BE2C (cell line): ENCODE measurements around the gene TBC1D4.
"Not testable (repeated sequence)": the region's sequence is repeated elsewhere in the genome, so short reads cannot be mapped to it uniquely, and the experiment has no call there.

Source experiments
- DNase-seq: peaks from one replicate; pipeline ENCODE4 v3.0.0-alpha.2; 2020
- H3K27me3 ChIP-seq: fragments of 250-450 bp; sonication (Bioruptor Pico); 2 replicates; pipeline ENCODE4 v1.5.1; 2020; ENCODE audit warnings: mild to moderate bottlenecking
- H3K36me3 ChIP-seq: fragments of 250-450 bp; sonication (Bioruptor Pico); 2 replicates; pipeline ENCODE4 v1.5.1; 2020; ENCODE audit warnings: mild to moderate bottlenecking
- H3K4me1 ChIP-seq: fragments of 250-450 bp; sonication (Bioruptor Pico); 2 replicates; pipeline ENCODE4 v1.5.1; 2020
- H3K4me3 ChIP-seq: 2 replicates; pipeline ENCODE4 v1.5.1; 2011; ENCODE audit warnings: low read depth, low read length
- H3K9me3 ChIP-seq: fragments of 250-450 bp; sonication (Bioruptor Pico); 2 replicates; pipeline ENCODE4 v1.5.1; 2020
- TF ChIP-seq, protein P1 (sequence below): IDR thresholded peaks from 2 replicates; pipeline ENCODE4 v1.5.1; 2012; ENCODE audit warnings: mild to moderate bottlenecking, low read depth, low read length

The TBC1D4 gene

DNA sequence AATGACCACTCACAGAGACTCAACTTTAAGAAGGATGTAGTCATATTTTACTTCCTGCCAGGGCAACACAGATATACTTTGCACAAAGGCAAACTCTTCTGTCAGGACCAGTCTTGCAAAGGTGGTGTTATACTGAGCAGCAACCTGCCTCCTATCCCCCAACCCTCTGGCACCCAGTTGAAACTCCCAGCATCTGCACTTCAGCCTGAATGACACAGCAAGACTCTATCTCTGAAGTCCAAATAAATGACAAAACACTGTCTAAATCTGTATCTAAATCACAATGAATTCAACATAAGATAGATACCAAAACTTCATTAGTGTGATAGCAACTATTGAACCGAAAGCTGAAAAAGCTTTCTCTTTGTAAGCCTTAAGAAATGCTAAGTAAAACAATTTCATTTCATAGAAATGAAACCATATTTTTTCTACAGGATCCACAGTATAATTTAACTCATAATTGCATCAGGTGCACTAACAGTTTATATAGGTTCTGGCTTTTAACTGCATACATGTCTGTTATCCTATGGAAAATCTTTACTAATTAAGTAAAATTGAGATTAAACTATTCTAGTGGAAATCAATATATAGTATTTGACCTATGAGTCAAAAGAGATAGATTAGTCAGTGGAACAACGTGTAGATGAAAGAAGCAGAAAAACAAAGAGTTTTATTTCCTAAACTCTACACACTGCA lies 163.7 kb downstream of the TBC1D4 start:
- DNase-seq: no peak
- Histone ChIP-seq H3K9me3 (no peaks in the 10 kb centered on the region), H3K4me3 (no peak overlapping the region), H3K36me3 (peaks cover 10% of the 10 kb centered on the region), H3K27me3 (no peaks in the 10 kb centered on the region), H3K4me1 (no peaks in the 10 kb centered on the region)
- TF ChIP-seq, protein P1, sequence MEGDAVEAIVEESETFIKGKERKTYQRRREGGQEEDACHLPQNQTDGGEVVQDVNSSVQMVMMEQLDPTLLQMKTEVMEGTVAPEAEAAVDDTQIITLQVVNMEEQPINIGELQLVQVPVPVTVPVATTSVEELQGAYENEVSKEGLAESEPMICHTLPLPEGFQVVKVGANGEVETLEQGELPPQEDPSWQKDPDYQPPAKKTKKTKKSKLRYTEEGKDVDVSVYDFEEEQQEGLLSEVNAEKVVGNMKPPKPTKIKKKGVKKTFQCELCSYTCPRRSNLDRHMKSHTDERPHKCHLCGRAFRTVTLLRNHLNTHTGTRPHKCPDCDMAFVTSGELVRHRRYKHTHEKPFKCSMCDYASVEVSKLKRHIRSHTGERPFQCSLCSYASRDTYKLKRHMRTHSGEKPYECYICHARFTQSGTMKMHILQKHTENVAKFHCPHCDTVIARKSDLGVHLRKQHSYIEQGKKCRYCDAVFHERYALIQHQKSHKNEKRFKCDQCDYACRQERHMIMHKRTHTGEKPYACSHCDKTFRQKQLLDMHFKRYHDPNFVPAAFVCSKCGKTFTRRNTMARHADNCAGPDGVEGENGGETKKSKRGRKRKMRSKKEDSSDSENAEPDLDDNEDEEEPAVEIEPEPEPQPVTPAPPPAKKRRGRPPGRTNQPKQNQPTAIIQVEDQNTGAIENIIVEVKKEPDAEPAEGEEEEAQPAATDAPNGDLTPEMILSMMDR: no peak

DNA sequence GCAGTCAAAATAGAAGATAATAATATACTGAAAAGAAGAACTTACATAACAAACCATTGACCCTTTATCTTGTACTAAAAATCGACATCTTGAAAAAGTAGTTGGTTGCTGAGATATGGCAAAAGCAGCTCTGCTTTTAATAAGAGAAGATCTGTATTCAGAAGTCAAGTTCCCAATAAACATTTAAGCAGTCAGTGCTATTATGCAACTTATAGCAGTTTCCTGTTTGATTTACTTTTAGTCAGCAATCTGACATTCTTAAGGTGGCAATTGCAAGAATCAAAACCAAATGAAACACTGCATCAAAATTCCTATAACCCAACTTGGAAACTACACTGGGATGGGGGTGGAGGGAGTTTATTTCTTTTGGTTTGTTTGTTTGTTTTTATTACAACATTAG lies 165.5 kb downstream of the TBC1D4 start:
- no peaks in the 10 kb centered on the region for H3K4me1 ChIP-seq
- H3K36me3 ChIP-seq: peaks cover 16% of the 10 kb centered on the region
- H3K27me3 ChIP-seq: no peaks in the 10 kb centered on the region
- no peak overlapping the region for H3K4me3 ChIP-seq
- DNase-seq: no peak
- TF ChIP-seq, protein P1: no peak
- no peaks in the 10 kb centered on the region for H3K9me3 ChIP-seq

DNA sequence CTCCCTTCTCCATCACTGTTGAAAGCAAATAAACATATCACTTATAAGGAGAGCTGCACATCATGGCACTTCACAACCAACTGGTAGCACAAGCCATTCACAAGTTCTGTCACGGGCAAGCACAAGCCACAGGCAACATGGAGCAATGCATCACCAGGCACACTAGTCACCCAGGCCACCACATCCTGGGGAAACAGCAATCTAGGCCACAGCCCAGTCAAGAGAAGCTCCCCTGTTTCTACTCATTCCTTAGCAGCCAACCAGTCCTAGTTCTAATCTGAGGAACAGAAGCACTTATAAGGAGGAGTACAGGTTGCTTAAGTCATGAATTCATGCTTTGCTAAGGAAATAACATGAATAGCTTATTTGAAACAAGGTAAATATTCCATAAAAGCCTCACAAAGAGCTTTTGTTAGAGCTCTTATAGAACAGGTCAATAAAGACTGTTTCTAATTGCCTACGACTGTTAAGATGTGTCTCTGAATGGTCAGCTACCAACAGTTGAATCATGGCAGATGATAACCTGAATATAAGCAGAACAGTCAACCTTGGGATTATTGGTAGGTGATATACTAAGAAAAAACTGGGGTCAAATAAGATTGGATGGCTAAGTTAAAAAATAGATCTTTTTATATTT lies 169.0 kb downstream of the TBC1D4 start:
- Histone ChIP-seq H3K9me3 (no peaks in the 10 kb centered on the region), H3K4me3 (no peak overlapping the region), H3K4me1 (no peaks in the 10 kb centered on the region), H3K36me3 (peaks cover 27% of the 10 kb centered on the region), H3K27me3 (no peaks in the 10 kb centered on the region)
- DNase-seq: no peak
- TF ChIP-seq, protein P1: no peak

DNA sequence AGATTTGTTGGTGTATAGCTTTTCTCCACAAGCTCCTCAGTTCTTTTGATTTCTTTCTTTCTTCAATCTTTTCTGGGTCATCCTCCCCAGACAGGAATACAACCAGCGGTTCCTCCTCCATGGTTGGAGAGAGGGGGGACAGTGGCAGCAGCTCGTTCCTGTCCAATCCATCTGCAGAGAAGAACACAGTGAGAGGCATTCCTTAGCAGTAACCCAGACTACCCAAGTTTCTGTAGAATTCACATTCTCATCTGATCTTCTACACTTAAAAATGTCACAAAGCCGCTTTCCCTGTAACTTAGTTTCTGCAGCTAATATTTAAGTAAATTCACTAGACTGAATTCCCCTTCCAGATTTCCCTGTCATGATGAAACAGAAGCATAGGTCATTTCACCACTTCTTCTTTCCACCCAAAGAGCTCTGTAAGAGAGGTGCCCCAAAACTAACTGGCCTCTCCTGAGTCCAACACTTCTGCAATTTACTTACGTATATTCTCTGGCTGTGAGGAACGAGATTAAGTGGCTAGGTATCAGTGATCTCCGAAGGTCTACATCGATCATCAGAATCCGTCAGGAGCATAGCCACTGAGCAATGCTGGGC lies 171.9 kb downstream of the TBC1D4 start:
- TF ChIP-seq, protein P1: no peak
- Histone ChIP-seq H3K4me1 (no peaks in the 10 kb centered on the region), H3K9me3 (no peaks in the 10 kb centered on the region), H3K36me3 (peaks cover 27% of the 10 kb centered on the region), H3K27me3 (no peaks in the 10 kb centered on the region), H3K4me3 (no peak overlapping the region)
- DNase-seq: no peak

DNA sequence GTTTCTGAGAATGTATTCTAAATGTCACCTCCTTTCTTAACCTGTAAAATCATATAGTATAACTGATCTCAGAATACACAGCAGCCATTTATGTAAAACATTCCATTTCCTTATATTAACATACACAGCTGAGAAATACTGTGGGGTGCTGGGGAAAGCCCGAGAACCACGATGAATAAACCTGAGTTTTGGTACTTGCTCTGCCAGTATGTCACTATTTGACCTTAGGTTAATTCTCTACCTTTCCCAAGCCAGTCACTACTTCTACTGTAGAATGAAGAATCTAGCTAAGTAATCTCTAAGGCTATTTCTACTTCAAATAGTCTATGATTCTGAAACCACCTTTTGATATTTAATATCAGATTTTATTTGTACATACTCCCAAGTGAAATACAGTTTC lies 173.7 kb downstream of the TBC1D4 start:
- Histone ChIP-seq H3K27me3 (no peaks in the 10 kb centered on the region), H3K36me3 (peaks cover 28% of the 10 kb centered on the region), H3K4me1 (no peaks in the 10 kb centered on the region), H3K4me3 (no peak overlapping the region), H3K9me3 (no peaks in the 10 kb centered on the region)
- TF ChIP-seq, protein P1: no peak
- DNase-seq: no peak

DNA sequence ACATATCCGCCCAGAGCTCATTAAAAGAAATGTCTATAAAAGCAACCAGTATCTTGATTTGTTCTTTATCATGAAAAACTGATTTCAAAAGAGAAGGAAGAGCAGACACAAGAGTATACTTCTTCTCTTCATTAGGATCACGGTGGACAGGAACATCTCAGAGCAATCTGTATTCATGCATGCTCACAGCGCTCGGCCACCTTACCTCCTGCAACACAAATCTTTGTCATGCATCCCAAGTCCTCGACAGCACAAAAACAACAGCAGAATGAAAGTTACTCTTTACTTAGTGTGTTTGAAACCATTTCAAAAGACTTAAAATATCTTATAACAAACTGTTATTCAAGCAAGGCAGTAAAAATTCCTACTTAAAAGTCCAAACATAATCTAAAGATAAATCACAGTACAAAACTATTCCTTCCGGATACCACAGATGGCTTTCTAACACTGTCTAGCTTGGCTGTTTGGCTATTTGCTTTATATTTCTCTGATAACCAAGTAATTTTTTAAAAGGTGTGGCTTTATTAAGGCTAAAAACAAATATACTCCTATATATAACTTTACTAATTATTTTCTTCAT lies 174.5 kb downstream of the TBC1D4 start:
- H3K36me3 ChIP-seq: peaks cover 22% of the 10 kb centered on the region
- H3K4me1 ChIP-seq: no peaks in the 10 kb centered on the region
- H3K4me3 ChIP-seq: no peak overlapping the region
- no peak for DNase-seq
- no peaks in the 10 kb centered on the region for H3K9me3 ChIP-seq
- TF ChIP-seq, protein P1: no peak
- H3K27me3 ChIP-seq: no peaks in the 10 kb centered on the region

DNA sequence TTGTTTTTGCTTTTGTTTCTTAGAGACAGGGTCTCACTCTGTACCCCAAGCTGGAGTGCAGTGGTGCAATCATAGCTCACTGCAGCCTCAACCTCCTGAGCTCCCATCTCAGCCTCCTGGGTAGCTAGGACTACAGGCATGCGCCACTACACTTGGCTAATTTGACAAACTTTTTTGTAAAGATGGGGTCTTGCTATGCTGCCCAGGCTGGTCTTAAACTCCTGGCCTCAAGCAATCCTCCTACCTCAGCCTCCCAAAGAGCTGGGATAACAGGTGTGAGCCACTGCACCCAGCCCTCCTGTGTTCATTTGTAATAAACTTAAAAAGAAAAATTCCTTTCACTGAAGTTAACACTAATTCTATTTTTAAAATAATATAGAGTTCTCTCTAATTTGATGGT lies 175.0 kb downstream of the TBC1D4 start:
- peaks cover 21% of the 10 kb centered on the region for H3K36me3 ChIP-seq
- H3K4me1 ChIP-seq: not testable (repeated sequence)

More for the DNA sequence above, 175.0 kb downstream of the TBC1D4 start:
- not testable (repeated sequence) for DNase-seq, H3K9me3 ChIP-seq, H3K27me3 ChIP-seq, H3K4me3 ChIP-seq
